Activated CD4-positive, alpha-beta T cell treated with anti-CD3 and anti-CD28 coated beads for 24 hours (primary cell): ENCODE measurements around the gene YTHDF2.
A peak's percentile ranks its signal among the peaks of the same experiment; 100 is the strongest.
"Not testable (repeated sequence)": the region's sequence is repeated elsewhere in the genome, so short reads cannot be mapped to it uniquely, and the experiment has no call there.

Source experiments
- DNase-seq, 2 donors: peaks; one replicate each; pipeline ENCODE4 v3.0.0-alpha.2; 2020; ENCODE audit warnings: low read depth in 2 of 2

Gene YTHDF2

DNA sequence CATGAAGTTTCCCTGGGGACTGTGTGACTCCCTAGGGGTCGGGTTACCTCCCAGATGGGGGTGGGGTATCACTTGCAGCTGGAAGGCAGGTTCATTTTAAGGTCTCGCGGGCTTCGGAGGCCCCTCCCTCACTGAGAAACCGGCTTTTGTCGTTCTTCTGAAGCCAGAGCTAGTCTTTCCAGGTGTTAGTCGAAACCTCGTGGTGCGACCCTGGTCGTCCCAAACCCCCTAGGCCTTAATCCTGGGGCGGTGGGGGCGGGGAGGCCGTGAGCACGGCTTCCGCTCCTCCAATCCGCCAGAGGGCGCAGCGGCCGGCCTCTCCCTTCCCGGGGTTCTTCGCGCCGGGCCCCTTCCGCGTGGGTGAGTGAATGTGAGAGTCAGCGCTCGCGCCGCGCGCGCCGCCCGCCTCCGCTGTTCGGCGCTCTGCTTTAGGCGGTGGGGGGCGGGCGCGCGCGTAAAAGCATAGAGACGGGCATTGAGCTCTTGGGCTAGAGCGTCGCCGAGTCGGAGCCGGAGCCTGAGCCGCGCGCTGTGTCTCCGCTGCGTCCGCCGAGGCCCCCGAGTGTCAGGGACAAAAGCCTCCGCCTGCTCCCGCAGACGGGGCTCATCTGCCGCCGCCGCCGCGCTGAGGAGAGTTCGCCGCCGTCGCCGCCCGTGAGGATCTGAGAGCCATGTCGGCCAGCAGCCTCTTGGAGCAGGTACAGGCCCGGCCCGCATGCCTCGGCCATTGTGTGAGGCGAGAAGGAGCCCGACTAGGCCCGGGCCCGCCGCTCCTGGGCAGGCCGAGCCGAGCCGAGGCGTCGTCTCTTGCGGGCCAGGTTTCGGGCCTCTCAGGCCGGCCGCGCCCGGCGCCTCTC, at the start of gene YTHDF2:
Gene YTHDF2, plus strand, starts transcription at position 491 of the 857 bp plus-strand sequence. Its CDS starts 181 bp downstream, at position 672.
- peak; percentile 97 for DNase-seq

DNA sequence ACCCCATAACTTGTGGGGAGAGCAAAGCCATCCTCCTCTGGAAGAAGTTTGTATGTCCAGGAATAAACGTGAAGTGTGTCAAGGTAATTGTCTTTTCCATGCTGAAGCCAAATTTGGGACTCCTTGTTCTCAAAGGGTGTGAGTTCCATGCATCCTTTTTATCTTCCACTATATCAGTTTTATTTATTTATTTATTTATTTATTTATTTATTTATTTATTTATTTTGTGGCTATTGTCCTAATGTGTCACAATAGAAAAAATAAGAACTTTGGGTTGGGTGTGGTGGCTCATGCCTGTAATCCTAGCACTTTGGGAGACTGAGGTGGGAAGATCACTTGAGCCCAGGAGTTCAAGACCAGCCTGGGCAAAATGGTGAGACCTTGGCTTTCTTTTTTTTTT, 45.1 kb upstream of the YTHDF2 start:
- DNase-seq, result not testable (repeated sequence)

DNA sequence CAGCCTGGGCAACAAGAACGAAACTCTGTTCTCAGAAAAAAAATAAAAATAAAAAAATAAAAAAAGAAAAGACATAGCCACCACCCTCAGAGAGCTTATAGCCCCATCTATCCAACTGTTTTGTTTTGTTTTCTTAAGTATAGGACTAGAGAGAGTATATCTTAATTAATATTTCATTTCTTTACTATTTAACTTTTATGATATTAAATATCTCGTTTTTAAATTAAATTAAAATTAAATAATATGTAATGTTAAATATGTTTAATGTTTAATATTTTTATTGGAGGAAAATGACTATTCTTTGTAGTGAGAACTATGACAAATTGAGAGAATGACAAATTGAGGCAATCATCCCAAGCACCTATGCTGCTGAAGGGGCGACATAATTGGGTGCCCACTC, 33.1 kb upstream of the YTHDF2 start:
- no peak for DNase-seq

DNA sequence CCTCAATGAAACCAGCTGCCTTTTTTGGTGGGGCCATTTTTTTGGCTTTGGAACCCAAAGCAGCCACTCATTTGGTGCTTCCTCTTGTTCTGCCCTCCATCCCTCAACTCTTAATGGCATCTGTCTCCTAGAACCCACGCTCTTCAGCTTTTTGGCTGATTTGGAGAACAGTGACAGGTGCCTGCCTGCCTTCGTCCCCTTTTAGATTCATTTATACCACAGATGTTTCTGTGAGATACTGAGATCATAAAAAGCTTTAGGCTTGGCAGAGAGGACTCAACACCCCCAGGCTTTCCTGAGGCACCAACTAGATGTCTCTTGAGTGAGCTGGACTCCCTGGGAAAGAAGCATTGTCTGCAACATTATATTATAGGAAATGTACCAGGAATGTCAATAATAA, 20.4 kb upstream of the YTHDF2 start:
- no peak for DNase-seq

DNA sequence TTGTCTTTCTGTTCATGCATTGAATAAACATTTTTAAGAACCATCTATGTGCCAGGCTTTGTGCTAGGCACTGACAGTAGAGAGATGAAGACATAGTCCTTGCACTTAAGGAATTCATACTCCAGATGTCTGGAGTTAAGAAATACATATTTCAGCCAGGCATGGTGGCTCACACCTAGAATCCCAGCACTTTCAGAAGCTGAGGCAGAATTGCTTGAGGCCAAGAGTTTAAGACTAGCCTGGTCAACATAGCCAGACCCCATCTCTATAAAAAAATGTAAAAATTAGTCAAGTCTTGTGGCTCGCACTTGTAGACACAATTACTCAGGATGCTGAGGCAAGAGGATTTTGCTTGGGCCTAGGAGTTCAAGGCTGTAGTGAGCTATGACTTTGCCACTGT, 18.6 kb upstream of the YTHDF2 start:
- no peak for DNase-seq

DNA sequence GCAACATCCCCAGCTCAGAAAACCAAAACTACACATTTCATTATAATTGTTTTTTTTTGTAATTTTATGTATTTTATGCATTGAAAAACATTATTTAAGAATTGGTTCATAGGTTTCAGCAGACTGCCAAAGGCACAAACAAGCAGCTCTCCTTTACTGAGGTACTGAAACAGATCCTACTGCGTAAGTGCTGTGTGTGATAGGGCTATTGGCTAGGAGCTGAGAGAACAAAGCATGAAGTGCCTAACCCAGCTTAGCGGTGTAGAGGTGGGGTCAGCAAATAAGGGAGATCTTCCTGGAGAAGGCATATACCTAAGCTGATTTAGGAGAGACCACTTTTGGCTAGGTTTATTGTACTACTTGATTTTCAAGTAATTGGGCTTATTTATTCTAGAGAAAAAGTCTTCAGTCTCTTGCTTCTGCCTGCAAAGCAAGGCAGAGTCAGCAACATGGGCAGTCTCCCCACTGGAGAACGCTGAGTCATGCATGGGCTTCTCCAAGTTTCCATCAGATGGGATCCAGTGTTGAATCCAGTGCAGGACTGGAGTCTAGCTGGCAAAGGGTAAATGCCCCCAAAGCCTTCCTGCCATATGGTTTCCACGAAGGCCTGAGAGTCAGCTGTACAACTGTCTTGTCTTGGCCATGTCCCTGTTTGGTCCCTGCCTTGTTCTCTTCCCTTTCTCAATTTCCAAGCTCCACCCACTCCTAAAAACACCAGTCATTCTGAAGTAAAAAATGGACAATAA, 18.0 kb upstream of the YTHDF2 start:
- no peak for DNase-seq

DNA sequence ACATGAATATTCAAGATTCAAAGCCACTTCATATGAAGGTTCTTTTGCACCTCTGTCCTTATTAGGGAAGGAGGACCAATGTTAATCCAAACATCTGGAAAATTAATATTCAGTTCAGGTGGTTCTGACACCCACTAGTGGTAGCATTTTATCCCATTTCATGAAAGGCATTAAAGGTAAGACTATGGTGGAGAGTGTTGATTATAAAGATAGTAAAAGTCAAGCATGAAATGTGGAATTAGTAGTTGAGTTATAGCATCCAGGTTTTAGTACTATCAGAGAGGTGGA, 17.5 kb upstream of the YTHDF2 start:
- DNase-seq, result no peak

DNA sequence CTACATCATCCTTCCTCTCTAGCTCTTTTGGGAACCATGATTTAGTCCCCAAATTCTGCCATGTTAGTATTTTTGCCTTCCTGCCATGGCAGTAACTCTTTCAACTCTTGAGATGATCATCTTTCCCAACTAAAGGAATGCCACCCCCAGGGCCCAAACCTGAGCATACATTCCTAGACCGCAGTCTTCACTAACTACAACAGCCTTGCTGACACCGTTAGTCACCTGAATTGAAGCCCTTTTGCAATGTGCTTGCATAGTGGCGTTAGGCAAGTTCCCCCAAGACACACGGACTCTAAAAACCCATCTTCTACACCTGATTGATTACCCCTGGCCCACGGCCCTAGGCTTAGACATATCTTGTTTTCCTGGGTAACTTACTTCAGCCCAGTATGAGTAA, 16.4 kb upstream of the YTHDF2 start:
- DNase-seq, result no peak

DNA sequence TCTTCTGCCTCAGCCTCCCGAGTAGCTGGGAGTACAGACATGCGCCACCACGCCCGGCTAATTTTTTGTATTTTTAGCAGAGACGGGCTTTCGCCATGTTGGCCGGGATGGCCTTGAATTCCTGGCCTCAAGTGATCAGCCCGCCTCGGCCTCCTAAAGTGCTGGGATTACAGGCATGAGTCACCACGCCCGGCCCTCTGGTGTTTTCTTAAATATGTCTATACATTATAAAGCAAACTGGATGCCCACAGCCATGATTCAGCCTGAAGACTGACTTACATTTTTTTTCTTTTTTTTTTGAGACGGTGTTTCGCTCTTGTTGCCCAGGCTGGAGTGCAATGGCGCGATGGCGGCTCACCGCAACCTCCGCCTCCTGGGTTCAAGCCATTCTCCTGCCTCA, 14.8 kb upstream of the YTHDF2 start:
- DNase-seq, result not testable (repeated sequence)

DNA sequence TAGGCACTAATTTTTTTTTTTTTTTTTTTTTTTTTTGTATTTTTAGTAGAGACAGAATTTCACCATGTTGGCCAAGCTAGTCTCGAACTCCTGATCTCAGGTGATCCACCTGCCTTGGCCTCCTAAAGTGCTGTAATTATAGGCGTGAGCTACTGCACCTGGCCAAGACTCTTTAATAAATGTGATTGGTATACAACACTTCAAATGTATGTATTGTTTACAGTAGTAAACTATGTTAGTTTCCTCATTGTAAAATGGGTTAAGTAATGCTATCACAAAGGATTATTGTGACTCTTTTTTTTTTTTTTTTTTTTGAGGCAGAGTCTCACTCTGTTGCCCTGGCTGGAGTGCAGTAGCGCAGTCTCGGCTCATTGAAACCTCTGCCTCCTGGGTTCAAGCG, 11.4 kb upstream of the YTHDF2 start:
- not testable (repeated sequence) for DNase-seq

DNA sequence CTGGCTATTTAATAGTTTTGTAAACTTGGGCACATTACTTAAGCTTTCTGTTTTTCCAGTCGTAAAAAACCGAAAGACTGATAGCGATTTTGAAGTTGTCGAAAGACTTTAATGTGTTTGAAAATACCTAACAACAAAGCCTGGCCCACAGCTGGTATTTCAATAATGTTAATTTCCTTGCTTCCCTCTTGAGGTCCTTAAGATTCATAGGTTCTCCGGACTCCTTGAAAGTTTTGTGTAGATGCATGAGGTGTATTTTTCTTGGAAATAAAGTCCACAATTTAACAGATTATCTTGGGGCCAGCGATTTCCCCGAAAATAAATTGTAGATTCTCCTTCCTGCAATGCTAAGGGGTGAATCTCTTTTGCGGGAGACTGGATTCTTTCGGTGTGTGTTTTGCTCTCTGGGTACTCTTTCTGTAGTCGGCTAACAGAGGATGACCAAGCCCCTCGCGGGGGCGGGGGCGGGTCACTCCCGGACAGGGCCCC, 735 bp upstream of the YTHDF2 start:
- no peak for DNase-seq

DNA sequence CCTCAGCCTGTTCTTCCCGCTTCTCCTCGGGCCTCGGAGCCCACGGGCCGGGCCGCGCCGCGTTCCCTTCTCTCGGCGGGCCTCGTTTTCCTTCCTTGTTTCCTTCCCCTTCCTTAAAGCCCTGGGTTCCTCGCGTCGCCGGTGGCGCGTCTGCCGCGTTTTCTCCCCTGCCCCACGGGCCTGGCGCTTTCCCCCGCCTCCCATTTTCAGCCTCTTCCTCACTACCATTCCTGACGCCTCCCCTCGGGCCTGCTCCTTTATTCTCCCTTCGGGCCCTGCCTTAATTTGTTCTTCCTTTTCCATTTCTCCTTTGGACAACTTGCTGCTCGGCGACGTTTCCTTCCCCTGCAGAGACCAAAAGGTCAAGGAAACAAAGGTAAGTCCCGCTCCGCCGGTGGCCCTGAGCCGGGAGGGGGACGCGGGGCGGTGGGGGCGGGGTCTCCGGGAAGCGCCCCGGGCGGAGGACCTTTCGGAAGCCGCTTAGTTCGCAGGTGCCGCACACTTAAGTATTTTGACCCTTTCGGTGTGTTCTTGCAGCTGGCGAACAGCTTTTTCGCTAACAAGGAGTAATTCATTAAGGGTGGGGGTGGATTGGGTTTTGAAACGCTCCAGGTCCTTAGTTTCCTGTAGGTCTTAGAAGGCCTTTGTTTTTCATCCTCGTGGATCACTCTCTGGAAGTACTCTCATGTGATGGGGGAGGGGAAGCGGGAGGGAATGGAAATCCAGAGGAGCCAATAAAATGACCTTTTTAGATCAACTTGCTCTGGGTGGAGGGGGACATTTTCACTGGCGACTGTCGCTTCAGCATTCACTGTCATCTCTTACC, 780 bp downstream of the YTHDF2 start:
- DNase-seq, result peak; percentile 24 to 35

DNA sequence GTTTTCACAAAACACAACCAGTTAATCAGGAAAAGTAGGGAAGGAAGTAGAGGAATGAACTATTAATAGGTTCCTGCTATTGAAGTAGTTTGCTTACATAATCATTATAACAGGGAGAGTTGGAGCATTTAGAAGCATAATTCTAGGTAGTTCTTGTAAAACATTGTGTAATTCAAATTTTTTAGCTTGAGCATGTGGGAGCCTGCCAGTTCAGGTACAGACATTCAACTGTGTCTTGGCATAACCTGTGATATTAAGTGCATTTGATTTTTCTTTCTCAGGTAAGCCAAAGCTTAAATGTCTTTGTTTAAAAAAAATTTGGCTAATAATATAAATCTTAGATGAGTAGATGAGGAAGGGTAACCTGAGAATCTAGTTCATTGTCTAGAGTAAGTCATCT, 3.4 kb downstream of the YTHDF2 start:
- DNase-seq, result no peak

DNA sequence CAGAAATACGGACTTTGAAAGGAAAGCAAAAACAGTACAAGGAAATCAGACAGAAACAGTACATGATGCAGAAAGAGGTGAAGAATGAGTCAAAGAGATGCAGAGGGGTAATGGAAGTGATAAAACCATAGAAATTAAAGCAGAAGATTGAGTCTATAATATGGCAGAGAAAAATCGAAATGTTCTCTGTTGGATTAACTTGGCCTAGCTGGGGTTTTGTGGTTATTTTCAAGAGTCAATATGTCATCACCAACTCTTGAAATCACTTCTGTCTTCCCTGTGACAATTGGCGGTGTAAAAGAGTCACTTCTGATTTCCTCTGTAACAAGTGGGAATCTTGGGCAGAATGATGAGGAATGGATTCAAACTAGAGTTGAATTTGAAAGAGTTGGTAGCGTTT, 7.4 kb downstream of the YTHDF2 start:
- no peak for DNase-seq

DNA sequence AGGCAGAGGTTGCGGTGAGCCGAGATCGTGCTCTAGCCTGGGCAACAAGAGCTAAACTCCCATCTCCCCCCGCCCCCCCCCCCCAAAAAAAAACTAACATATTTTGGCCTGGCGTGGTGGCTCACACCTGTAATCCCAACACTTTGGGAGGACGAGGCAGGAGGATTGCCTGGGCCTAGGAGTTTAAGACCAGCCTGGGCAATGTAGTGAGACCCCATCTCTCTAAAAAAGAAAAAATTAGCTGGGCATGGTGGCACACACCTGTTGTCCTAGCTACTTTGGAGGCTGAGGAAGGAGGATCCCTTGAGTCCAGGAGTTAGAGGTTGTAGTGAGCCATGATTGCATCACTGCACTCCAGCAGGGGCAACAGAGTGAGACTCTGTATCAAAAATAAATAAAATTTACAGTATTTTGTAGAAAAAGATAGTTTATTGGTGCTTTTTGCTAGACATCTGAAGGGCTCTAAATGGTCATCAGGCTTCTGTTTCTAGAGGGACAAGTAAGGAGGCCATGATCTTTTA, 9.0 kb downstream of the YTHDF2 start:
- no peak for DNase-seq

DNA sequence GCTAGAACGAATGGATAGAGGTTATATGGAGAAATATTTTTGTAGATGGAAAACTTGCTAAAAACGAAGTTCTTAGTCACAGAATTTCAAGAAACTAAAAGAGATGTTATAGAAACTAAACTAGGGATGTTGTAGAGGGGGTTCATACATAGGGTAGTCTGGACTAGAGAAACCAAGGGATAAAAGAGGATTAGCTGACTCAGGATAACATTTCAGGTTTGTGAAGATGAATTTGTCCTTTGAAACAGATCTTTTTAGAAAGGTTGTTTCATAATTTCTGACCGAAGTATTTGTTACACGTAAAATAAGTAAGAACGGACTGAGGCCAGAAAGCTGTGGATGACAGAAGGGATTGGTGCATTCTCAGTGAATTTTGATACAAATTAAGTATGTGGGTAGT, 13.6 kb downstream of the YTHDF2 start:
- DNase-seq, result no peak

DNA sequence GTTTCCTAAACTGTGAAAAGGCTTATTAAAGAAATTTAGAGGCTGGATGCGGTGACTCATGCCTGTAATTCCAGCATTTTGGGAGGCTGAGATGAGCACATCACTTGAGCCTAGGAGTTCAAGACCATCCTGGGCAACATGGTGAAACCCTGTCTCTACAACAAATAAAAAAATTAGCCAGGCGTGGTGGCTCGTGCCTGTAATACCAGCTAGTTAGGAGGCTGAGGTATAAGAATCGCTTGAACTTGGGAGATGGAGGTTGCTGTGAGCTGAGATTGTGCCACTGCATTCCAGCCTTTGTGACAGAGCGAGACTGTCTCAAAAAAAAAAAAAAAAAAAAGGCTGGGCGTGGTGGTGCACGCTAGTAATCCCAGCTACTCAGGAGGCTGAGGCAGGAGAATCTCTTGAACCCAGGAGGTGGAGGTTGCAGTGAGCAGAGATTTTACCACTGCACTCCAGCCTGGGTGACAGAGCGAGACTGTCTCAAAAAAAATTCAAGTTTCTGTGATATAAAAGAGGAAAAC, 14.1 kb downstream of the YTHDF2 start:
- not testable (repeated sequence) for DNase-seq

DNA sequence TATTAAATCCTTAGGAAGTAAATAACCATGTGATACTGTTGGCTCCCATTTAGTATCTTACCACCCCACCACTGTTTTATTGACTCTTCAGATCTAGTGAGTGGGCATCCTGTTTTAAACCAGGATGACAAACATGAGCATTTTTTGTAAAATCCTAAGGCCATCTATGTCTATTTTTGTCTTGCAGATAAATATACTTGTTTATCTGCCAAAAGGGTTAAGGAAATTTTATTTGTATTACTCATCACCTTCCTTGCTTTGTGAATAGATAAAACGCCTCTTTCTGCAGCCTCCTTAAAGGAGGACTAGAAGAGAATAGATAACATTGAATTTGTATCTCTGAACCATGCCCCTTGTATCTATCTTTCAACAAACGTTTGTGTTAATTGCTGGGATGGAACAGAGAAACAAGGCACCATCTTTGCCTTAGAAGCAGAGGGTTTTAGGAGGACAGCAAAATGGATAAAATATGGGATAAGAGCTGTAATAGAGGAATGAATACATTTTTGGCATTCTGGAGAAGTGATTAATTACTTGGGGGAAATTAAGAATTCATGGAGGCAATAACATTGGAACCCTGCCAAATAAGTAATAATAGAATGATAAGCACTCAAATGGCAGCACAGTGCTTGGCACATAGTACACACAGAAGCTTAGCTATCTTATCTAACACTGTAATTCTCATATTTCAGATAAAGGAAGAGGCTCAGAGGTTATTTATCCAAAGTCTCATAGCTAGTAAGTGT, 14.7 kb downstream of the YTHDF2 start:
- no peak for DNase-seq

DNA sequence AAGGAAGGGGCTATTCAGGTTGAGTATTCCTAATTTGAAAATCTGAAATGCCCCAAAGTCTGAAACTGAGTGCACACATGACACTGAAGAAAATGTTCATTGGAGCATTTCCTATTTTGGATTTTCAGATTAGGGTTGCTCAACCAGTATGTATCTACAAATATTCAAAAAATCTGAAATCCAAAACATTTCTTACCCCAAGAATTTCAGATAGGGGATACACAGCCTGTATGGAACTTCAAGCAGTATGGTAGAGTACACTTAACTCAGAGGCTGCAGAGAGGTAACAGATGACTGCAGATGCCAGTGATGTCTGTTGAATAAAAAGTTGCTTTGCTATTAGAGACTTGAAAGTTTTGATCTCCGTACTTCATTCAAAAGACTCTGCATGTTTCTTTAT, 19.0 kb downstream of the YTHDF2 start:
- DNase-seq, result no peak

DNA sequence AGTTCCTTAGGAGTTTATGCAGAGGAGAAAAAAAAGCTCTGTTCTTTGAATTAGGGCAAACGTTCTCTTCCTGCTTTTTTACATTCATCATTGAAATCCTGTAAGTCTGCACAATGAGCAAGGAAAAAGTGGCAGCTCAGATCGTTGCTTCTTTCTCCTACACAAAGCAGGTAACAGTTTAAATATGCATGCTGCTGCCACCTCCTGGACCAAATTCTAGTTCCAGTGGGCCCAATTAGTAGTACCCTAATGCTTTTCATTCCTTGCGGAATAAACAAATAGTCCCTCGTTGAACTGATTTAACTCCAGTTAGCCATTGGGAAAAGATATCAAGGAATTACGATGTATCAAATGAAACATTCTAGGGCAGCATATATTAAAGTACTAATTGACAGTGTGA, 20.1 kb downstream of the YTHDF2 start:
- DNase-seq, result no peak

DNA sequence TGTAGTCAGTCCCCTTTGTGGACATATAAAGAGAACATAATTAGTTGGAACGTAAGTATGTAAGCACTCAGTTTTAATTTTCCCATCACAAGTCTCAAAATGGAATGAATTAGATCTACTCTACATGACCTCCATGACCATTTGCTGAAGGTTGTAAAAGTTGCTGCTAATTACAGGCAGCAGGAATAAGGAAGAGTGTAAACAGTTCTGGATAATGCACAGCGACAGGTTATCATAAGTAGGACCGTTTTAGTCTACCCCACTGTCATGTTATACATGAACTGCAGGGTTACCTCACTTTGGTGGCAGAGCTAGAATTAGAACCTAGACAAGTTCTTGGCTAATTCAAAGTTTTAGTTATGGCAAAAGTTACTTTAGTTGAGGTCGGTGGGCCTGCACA, 21.7 kb downstream of the YTHDF2 start:
- no peak for DNase-seq
